Fibroblast of pulmonary artery (primary cell): ENCODE results near the gene CARHSP1.

Source experiments
- DNase-seq: peaks from one replicate; pipeline ENCODE4 v3.0.0-alpha.2; 2010; ENCODE audit warnings: low read depth
- H3K4me3 ChIP-seq: replicated peaks from 2 replicates; pipeline ENCODE4 v1.5.1; 2011; ENCODE audit warnings: low read depth, mild to moderate bottlenecking, control low read depth, low read length, moderate library complexity
- CTCF ChIP-seq: IDR thresholded peaks from 2 replicates; pipeline ENCODE4 v1.5.1; 2011; ENCODE audit warnings: mild to moderate bottlenecking, control low read depth, low read length, inconsistent platforms; ENCODE audit errors: missing control alignments

The CARHSP1 gene

GRCh38 chr16:8908810-8909468 is 40.1 kb upstream of the CARHSP1 start:
- DNase-seq, result no peak
- TF ChIP-seq CTCF, result no peak
- H3K4me3 ChIP-seq, result no peak overlapping the region

DNA sequence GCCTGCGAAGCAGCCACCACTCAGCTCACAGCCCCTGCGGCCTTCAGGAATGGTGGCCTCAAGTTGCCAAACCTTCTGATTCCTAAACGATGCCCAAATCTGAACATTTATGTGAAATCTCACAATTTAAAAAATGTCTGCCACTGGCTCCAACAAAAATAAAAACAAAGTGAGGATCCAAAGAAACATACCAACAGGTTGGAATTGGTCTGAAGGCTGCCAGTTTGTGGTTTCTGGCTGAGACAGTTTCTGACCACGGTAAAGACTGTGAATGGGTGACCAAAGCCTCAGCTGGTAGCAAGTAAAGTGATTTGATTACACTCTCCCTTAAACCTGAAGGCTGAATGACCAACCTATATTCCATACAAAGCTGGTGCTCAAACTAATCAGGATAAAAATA is 38.3 kb upstream of the CARHSP1 start:
- no peak overlapping the region for H3K4me3 ChIP-seq
- DNase-seq, result no peak
- no peak for TF ChIP-seq CTCF

DNA sequence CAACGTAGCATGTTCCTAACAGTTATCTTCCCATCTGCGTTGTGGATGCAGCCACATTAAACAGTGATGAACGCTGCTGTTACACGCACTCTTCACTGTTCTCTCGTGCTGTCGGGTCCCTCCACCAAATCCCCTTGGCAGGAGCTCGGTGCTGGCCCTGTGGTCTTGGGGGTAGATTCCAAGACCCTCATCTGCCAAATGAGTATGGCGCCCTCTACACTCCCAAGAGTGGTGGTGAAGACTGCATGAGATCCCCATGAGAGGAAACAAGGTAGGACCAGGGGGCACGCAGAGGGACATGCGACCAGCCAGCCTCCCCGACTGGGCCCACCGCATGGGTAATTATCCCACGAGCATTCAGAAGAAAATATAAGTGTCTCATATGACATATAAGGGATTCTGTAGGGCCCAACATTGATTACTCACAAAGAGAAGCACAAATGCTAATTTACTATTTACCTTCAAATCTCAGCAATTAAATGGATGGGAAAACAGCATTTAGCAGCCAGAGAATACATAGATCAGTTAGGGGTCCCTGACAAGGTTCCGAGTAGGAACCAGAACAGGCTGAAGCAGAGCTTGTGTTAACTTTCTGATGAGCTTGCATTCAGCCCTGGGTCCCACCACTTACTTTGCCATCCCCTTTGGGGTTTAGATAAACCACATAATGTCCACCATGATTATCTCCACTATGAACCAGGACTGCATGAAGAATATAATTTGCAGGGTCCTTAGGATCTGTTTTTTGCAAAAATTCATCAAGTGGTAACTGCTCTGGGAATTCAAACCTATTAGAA is 37.2 kb upstream of the CARHSP1 start:
- TF ChIP-seq CTCF, result peak; percentile 40
- no peak overlapping the region for H3K4me3 ChIP-seq
- no peak for DNase-seq

GRCh38 chr16:8905168-8905762 is 36.5 kb upstream of the CARHSP1 start:
- no peak overlapping the region for H3K4me3 ChIP-seq
- TF ChIP-seq CTCF, result peak; percentile 62
- peak; percentile 66 for DNase-seq

- TF ChIP-seq CTCF, result no peak
- H3K4me3 ChIP-seq, result no peak overlapping the region
- no peak for DNase-seq
These were observed 35.2 kb upstream of the CARHSP1 start for GRCh38 chr16:8904018-8904430.

DNA sequence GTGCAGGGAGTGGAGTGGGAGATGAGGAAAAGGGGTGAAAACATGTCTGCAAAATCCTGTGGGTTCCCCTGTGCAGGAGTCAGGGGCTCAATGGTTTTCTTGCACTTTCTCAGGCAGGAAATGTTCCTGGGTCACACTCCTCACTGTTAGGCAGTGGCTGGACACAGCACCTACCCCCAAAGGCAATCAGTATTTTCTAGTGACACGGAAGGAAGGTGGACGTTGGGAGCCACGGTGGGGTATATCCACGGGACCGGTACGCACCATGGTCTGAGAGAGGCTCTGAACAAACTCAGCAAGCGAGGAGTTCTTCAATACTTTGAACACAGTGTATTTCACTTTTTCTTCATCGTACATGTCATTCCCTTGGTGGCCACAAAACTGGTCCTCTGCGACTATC is 34.2 kb upstream of the CARHSP1 start:
- no peak overlapping the region for H3K4me3 ChIP-seq
- no peak for TF ChIP-seq CTCF
- no peak for DNase-seq
